HepG2 (cell line): Measurements from ENCODE around the gene FBP2. TPM values are rescaled to one million over a fixed set of nuclear protein-coding genes. Genes with fewer than 3 reads are reported as not detected.

ENCODE experiments used
- BRD4 ChIP-seq: sonication (generic); formaldehyde crosslinking; IDR thresholded peaks from 2 replicates; pipeline ENCODE4 v1.4.0; 2020; ENCODE audit warnings: missing genetic modification reagents
- GABPB1 ChIP-seq: IDR thresholded peaks from 2 replicates; pipeline ENCODE4 v1.6.1; 2016; ENCODE audit warnings: mild to moderate bottlenecking, missing genetic modification reagents, moderate library complexity, missing compliant biosample characterization
- GATAD2A ChIP-seq: IDR thresholded peaks from 2 replicates; pipeline ENCODE4 v1.6.1; 2016
- GTF3A ChIP-seq: sonication (generic); formaldehyde crosslinking; conservative IDR thresholded peaks from 2 replicates; pipeline ENCODE4 v1.4.0; 2020; ENCODE audit warnings: mild to moderate bottlenecking, missing genetic modification reagents
- HIVEP1 ChIP-seq: sonication (generic); formaldehyde crosslinking; IDR thresholded peaks from 2 replicates; pipeline ENCODE4 v1.4.0; 2020; ENCODE audit warnings: mild to moderate bottlenecking, missing genetic modification reagents
- IKZF4 ChIP-seq: sonication (generic); formaldehyde crosslinking; IDR thresholded peaks from 2 replicates; pipeline ENCODE4 v1.5.1; 2020; ENCODE audit warnings: borderline replicate concordance, mild to moderate bottlenecking, low read depth, missing genetic modification reagents; ENCODE audit errors: not compliant biosample characterization
- NFYB ChIP-seq: sonication (generic); formaldehyde crosslinking; IDR thresholded peaks from 2 replicates; pipeline ENCODE4 v1.4.0; 2020; ENCODE audit warnings: missing genetic modification reagents
- PBX2 ChIP-seq: IDR thresholded peaks from 2 replicates; pipeline ENCODE4 v1.6.1; 2016; ENCODE audit warnings: control low read depth
- REPIN1 ChIP-seq: sonication (generic); formaldehyde crosslinking; IDR thresholded peaks from 2 replicates; pipeline ENCODE4 v1.8.0; 2022; ENCODE audit warnings: missing genetic modification reagents, low read depth, mild to moderate bottlenecking, borderline replicate concordance
- ZNF276 ChIP-seq: sonication (generic); formaldehyde crosslinking; IDR thresholded peaks from 2 replicates; pipeline ENCODE4 v1.4.0; 2020; ENCODE audit warnings: mild to moderate bottlenecking, low read depth, missing genetic modification reagents
- ZNF296 ChIP-seq: sonication (generic); formaldehyde crosslinking; conservative IDR thresholded peaks from 2 replicates; pipeline ENCODE4 v1.5.0; 2020; ENCODE audit warnings: mild to moderate bottlenecking, missing genetic modification reagents
- ZNF441 ChIP-seq: sonication (generic); formaldehyde crosslinking; IDR thresholded peaks from 2 replicates; pipeline ENCODE4 v1.7.0; 2021; ENCODE audit warnings: missing genetic modification reagents, borderline replicate concordance
- ZNF570 ChIP-seq: sonication (generic); formaldehyde crosslinking; IDR thresholded peaks from 2 replicates; pipeline ENCODE4 v1.4.0; 2020; ENCODE audit warnings: mild to moderate bottlenecking, missing genetic modification reagents, borderline replicate concordance
- ZNF598 ChIP-seq: sonication (generic); formaldehyde crosslinking; IDR thresholded peaks from 2 replicates; pipeline ENCODE4 v1.5.1; 2020; ENCODE audit warnings: mild to moderate bottlenecking, missing genetic modification reagents, borderline replicate concordance
- ZNF646 ChIP-seq: sonication (generic); formaldehyde crosslinking; IDR thresholded peaks from 2 replicates; pipeline ENCODE4 v1.9.0; 2021; ENCODE audit warnings: mild to moderate bottlenecking, missing genetic modification reagents
- polyA plus RNA-seq, 8 experiments: library from polyadenylated mRNA; depleted of rRNA in 3 of 8; stranded (reverse) in 7 of 8; unstranded in 1 of 8; fragments of >200 nt; fragmentation: Illumina TruSeq in 4 of 8; extraction: Trizol in 4 of 8; gene quantifications; 2 replicates each; pipeline versions ENCODE4 v1.2.1 to v1.2.3, GENCODE V29; 2011 to 2016; ENCODE audit warnings: low read depth in 4 of 8, missing spikeins in 1 of 8, mixed read lengths in 1 of 8; ENCODE audit not compliant: insufficient read depth in 1 of 8
- total RNA-seq, 5 experiments: library from RNA; depleted of rRNA; stranded (reverse); fragments of >200 nt; fragmentation: Illumina TruSeq; extraction: Trizol; gene quantifications; 2 replicates each; pipeline ENCODE4 v1.2.3, GENCODE V29; 2016; ENCODE audit warnings: low read depth in 1 of 5
- TF ChIP-seq, protein P1 (sequence below), 2 experiments: sonication (generic) in 1 of 2; formaldehyde crosslinking in 1 of 2; IDR thresholded peaks; 2 replicates each; pipeline versions ENCODE4 v1.4.0 to v1.6.1; 2018 to 2020; ENCODE audit warnings: missing genetic modification reagents in 2 of 2, borderline replicate concordance in 1 of 2, low read depth in 1 of 2, mild to moderate bottlenecking in 1 of 2, missing biosample characterization in 1 of 2

The FBP2 gene
- total and polyA plus RNA-seq, 2 of the 13 experiments (the other 11 are each of a cell fraction or from before 2014, with no cell fraction given) = not detected

- 0 out of 2 replicates have a peak, but pooled peaks have one; percentile 72 for TF ChIP-seq ZNF276 (CRISPR knock-in tag)
- TF ChIP-seq BRD4 (CRISPR knock-in tag) = no peak
- peak; percentile 15 for TF ChIP-seq GABPB1
- TF ChIP-seq REPIN1 (CRISPR knock-in tag) = peak; percentile 53; the same call in 1 of the 2 replicates
- no peak for TF ChIP-seq ZNF646 (CRISPR knock-in tag)
- TF ChIP-seq ZNF296 (CRISPR knock-in tag) = no peak
- TF ChIP-seq, protein P1, sequence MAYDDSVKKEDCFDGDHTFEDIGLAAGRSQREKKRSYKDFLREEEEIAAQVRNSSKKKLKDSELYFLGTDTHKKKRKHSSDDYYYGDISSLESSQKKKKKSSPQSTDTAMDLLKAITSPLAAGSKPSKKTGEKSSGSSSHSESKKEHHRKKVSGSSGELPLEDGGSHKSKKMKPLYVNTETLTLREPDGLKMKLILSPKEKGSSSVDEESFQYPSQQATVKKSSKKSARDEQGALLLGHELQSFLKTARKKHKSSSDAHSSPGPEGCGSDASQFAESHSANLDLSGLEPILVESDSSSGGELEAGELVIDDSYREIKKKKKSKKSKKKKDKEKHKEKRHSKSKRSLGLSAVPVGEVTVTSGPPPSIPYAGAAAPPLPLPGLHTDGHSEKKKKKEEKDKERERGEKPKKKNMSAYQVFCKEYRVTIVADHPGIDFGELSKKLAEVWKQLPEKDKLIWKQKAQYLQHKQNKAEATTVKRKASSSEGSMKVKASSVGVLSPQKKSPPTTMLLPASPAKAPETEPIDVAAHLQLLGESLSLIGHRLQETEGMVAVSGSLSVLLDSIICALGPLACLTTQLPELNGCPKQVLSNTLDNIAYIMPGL (CRISPR knock-in tag; IDR thresholded peaks at IDR 0.05; ENCODE audit: borderline replicate concordance in 1 of 2, low read depth in 1 of 2) = peak; percentile 64 to 96
- TF ChIP-seq IKZF4 (CRISPR knock-in tag) = peak; percentile 48
- TF ChIP-seq NFYB (CRISPR knock-in tag) = peak; percentile 85
- peak; percentile 42; the same call in 1 of the 2 replicates for TF ChIP-seq GATAD2A (CRISPR knock-in tag)
- TF ChIP-seq PBX2 = no peak
- TF ChIP-seq ZNF570 (CRISPR knock-in tag) = no peak
- peak; percentile 32; the same call in 1 of the 2 replicates for TF ChIP-seq HIVEP1
- TF ChIP-seq ZNF441 = peak; percentile 87
- TF ChIP-seq GTF3A = 0 out of 2 replicates have a peak, but pooled peaks have one; percentile 74
- TF ChIP-seq ZNF598 (CRISPR knock-in tag) = peak; percentile 88; the same call in 1 of the 2 replicates
Observed at GRCh38 chr9:94554439-94555331, 38.9 kb downstream of the FBP2 start, which contains the start of gene PCAT7 (continued).
